ENCODE measurements around the gene BPIFB2.

BPIFB2 gene

DNA sequence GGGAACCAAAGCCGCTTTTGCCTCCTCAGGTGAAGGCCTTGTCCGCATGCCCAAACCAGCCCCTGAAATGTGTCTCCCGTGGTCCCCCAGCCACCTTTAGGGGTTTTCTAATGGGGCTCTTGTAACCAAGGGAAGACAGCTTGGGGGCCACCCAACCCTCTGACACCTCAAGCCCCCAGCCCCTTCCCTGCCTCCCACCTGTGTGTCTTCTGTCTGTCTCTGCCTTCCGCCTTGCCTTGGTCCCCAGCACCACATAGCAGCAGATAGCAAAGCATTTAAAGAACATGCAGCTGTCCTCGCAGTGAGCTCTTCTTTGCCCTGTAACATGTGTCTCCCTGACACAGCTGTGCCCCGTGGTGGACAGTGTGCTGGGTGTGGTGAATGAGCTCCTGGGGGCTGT lies 55.8 kb downstream of the BPIFB2 start:
- no peak overlapping the region for H3K27ac ChIP-seq
- H3K4me3 ChIP-seq, result no peak overlapping the region
- H3K9ac ChIP-seq, result no peak overlapping the region
- H3K4me2 ChIP-seq, result no peak overlapping the region
- no peaks in the 10 kb centered on the region for H3K27me3 ChIP-seq
- TF ChIP-seq Cebpa-rat (IDR thresholded peaks at IDR 0.05), result no peak
- H3K4me1 ChIP-seq, result peaks cover 36% of the 10 kb centered on the region
- H4K20me1 ChIP-seq, result no peaks in the 10 kb centered on the region
- H3K9me3 ChIP-seq, result no peaks in the 10 kb centered on the region
- H3K36me3 ChIP-seq, result no peaks in the 10 kb centered on the region

DNA sequence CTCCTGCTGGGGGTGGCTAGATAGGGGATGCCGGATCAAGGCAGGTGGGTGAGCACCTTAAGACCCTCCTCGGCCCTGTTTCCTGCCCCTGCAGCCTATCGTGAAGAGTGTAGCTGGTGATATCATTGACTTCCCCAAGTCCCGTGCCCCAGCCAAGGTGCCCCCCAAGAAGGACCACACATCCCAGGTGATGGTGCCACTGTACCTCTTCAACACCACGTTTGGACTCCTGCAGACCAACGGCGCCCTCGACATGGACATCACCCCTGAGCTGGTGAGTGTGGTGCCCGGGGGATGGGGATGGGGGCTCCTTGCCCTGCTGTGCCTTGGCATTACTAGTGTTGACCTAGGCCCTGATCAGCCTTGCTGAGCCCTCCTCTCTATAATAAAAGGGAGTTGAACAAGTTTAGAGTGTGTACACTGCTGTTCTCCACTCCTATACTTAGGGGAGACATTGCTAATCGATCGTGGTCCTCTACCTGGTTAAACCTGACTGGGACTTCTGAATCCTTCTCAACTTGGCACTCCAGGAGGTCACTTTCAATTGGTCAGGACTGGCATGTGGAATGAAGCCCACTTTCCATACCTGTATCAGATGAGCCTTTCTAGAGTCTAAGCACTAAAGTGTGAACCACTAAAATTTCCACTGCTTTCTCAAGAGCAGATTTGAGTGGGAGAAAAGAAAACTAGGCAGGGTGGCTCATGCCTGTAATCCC lies 57.2 kb downstream of the BPIFB2 start:
- no peaks in the 10 kb centered on the region for H3K9me3 ChIP-seq
- no peaks in the 10 kb centered on the region for H3K36me3 ChIP-seq
- peaks cover 36% of the 10 kb centered on the region for H3K4me1 ChIP-seq
- peak overlapping the region; percentile 22; the same call in 1 of the 2 replicates for H3K4me2 ChIP-seq
- no peaks in the 10 kb centered on the region for H3K27me3 ChIP-seq
- H3K9ac ChIP-seq, result no peak overlapping the region
- H4K20me1 ChIP-seq, result no peaks in the 10 kb centered on the region
- 0 out of 2 replicates have a peak overlapping the region, but pooled peaks have one; percentile 12 for H3K27ac ChIP-seq
- no peak overlapping the region for H3K4me3 ChIP-seq
- no peak for TF ChIP-seq Cebpa-rat (IDR thresholded peaks at IDR 0.05)

- H4K20me1 ChIP-seq, result no peaks in the 10 kb centered on the region
- no peaks in the 10 kb centered on the region for H3K27me3 ChIP-seq
- H3K9ac ChIP-seq, result no peak overlapping the region
- H3K4me3 ChIP-seq, result no peak overlapping the region
- no peaks in the 10 kb centered on the region for H3K9me3 ChIP-seq
- H3K4me1 ChIP-seq, result peaks cover 30% of the 10 kb centered on the region
- H3K4me2 ChIP-seq, result peak overlapping the region; percentile 22; the same call in 1 of the 2 replicates
- H3K27ac ChIP-seq, result no peak overlapping the region
- no peak for TF ChIP-seq Cebpa-rat (IDR thresholded peaks at IDR 0.05)
- no peaks in the 10 kb centered on the region for H3K36me3 ChIP-seq
Observed at GRCh38 chr20:33065785-33066184, 58.3 kb downstream of the BPIFB2 start.

- Histone ChIP-seq H3K4me1 (peaks cover 12% of the 10 kb centered on the region), H4K20me1 (no peaks in the 10 kb centered on the region), H3K9ac (no peak overlapping the region), H3K9me3 (no peaks in the 10 kb centered on the region), H3K4me3 (no peak overlapping the region), H3K27ac (no peak overlapping the region), H3K4me2 (no peak overlapping the region), H3K27me3 (no peaks in the 10 kb centered on the region), H3K36me3 (no peaks in the 10 kb centered on the region)
- no peak for TF ChIP-seq Cebpa-rat (IDR thresholded peaks at IDR 0.05)
Observed at GRCh38 chr20:33067806-33068205, 60.3 kb downstream of the BPIFB2 start.

- Histone ChIP-seq H4K20me1 (no peaks in the 10 kb centered on the region), H3K4me3 (no peak overlapping the region), H3K27me3 (no peaks in the 10 kb centered on the region), H3K9me3 (no peaks in the 10 kb centered on the region), H3K36me3 (no peaks in the 10 kb centered on the region), H3K9ac (no peak overlapping the region), H3K4me1 (peaks cover 12% of the 10 kb centered on the region), H3K4me2 (no peak overlapping the region), H3K27ac (no peak overlapping the region)
- TF ChIP-seq Cebpa-rat (IDR thresholded peaks at IDR 0.05), result no peak
Observed at GRCh38 chr20:33068251-33068939, 60.9 kb downstream of the BPIFB2 start.

GRCh38 chr20:33069673-33070072 lies 62.2 kb downstream of the BPIFB2 start:
- H3K4me1 ChIP-seq, result peaks cover 12% of the 10 kb centered on the region
- no peaks in the 10 kb centered on the region for H3K9me3 ChIP-seq
- TF ChIP-seq Cebpa-rat (IDR thresholded peaks at IDR 0.05), result no peak
- no peak overlapping the region for H3K4me2 ChIP-seq
- no peak overlapping the region for H3K27ac ChIP-seq
- H4K20me1 ChIP-seq, result no peaks in the 10 kb centered on the region
- H3K27me3 ChIP-seq, result no peaks in the 10 kb centered on the region
- no peak overlapping the region for H3K4me3 ChIP-seq
- no peak overlapping the region for H3K9ac ChIP-seq
- H3K36me3 ChIP-seq, result no peaks in the 10 kb centered on the region

- Histone ChIP-seq H3K4me1 (peaks cover 7% of the 10 kb centered on the region), H4K20me1 (no peaks in the 10 kb centered on the region), H3K9me3 (no peaks in the 10 kb centered on the region), H3K4me2 (no peak overlapping the region), H3K36me3 (no peaks in the 10 kb centered on the region), H3K4me3 (no peak overlapping the region), H3K9ac (no peak overlapping the region), H3K27me3 (no peaks in the 10 kb centered on the region), H3K27ac (no peak overlapping the region)
- TF ChIP-seq Cebpa-rat (IDR thresholded peaks at IDR 0.05), result no peak
Observed at GRCh38 chr20:33070111-33071053, 62.9 kb downstream of the BPIFB2 start.

DNA sequence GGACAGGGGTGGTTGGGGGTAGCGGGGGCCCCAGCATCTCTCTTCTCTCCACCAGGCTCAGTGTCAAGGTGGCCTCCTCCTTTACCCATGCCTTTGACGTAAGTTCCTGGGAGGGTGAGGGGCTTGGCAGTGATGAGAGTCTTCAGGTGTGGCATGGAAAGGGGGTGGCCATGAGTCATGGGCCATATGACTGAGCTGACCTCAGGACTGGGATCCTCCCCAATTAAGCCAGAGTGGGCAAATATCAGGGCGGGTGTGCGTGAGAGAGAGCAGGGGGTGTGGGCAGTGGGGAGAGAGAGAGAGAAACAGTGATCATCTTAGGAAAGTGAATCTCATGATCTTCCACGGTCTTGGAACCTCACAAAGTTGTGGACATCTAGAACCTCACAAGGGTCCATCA lies 63.7 kb downstream of the BPIFB2 start:
- Histone ChIP-seq H3K9ac (no peak overlapping the region), H3K9me3 (no peaks in the 10 kb centered on the region), H3K27me3 (no peaks in the 10 kb centered on the region), H3K4me1 (no peaks in the 10 kb centered on the region), H3K27ac (no peak overlapping the region), H3K4me3 (no peak overlapping the region), H3K36me3 (no peaks in the 10 kb centered on the region), H3K4me2 (no peak overlapping the region), H4K20me1 (no peaks in the 10 kb centered on the region)
- no peak for TF ChIP-seq Cebpa-rat (IDR thresholded peaks at IDR 0.05)

DNA sequence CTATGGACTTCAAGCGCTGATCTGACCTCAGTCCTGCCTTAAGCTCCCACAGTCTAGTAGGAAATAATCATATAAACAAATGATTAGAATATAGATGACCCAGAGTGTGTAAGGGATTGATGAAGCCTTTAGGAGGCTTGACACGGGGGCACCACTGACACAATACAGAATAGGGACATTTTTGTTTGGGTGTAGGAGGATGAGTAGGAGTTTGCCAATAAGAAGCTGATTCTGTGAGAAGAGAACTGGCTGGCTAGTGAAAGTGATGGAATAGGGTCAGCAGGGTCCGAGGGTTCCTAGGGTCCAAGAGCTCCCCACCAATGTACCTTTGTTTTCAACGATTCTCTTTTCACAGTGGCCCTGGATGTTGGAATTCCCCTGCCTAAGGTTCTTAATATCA lies 64.9 kb downstream of the BPIFB2 start:
- H3K9me3 ChIP-seq, result no peaks in the 10 kb centered on the region
- no peak for TF ChIP-seq Cebpa-rat (IDR thresholded peaks at IDR 0.05)

More for the DNA sequence above, 64.9 kb downstream of the BPIFB2 start:
- no peak overlapping the region for H3K27ac ChIP-seq
- H3K4me1 ChIP-seq, result peaks cover 1% of the 10 kb centered on the region
- no peaks in the 10 kb centered on the region for H3K36me3 ChIP-seq
- no peak overlapping the region for H3K9ac ChIP-seq
- no peak overlapping the region for H3K4me3 ChIP-seq
- no peaks in the 10 kb centered on the region for H3K27me3 ChIP-seq
- H4K20me1 ChIP-seq, result no peaks in the 10 kb centered on the region
- no peak overlapping the region for H3K4me2 ChIP-seq

Data from BLaER1 (cell line).